Duodenal mucosa (tissue), 2 donors: Measurements from ENCODE around the gene KRT20.

Experiments used
- H3K27ac ChIP-seq: one replicate; pipeline ENCODE4 v1.7.0; 2013; ENCODE audit warnings: low read depth, low read length
- H3K27me3 ChIP-seq, 2 donors: one replicate each; pipeline ENCODE4 v1.7.0; 2013; ENCODE audit warnings: low read length in 2 of 2, control low read depth in 1 of 2; ENCODE audit not compliant: insufficient read depth in 2 of 2, control insufficient read depth in 1 of 2
- H3K36me3 ChIP-seq, 2 donors: one replicate each; pipeline ENCODE4 v1.7.0; 2013; ENCODE audit warnings: low read length in 2 of 2, control low read depth in 1 of 2; ENCODE audit not compliant: insufficient read depth in 2 of 2, control insufficient read depth in 1 of 2
- H3K4me1 ChIP-seq, 2 donors: one replicate each; pipeline ENCODE4 v1.7.0; 2013; ENCODE audit warnings: low read length in 2 of 2, control low read depth in 1 of 2; ENCODE audit not compliant: insufficient read depth in 2 of 2, control insufficient read depth in 1 of 2
- H3K4me3 ChIP-seq, 2 donors: one replicate each; pipeline ENCODE4 v1.7.0; 2013; ENCODE audit warnings: low read length in 2 of 2, low read depth in 1 of 2
- H3K9ac ChIP-seq, 2 donors: one replicate each; pipeline ENCODE4 v1.7.0; 2013; ENCODE audit warnings: low read length in 2 of 2, low read depth in 1 of 2
- H3K9me3 ChIP-seq, 2 donors: one replicate each; pipeline ENCODE4 v1.7.0; 2013; ENCODE audit warnings: low read length in 2 of 2, control low read depth in 1 of 2; ENCODE audit not compliant: control insufficient read depth in 1 of 2

KRT20 gene

DNA sequence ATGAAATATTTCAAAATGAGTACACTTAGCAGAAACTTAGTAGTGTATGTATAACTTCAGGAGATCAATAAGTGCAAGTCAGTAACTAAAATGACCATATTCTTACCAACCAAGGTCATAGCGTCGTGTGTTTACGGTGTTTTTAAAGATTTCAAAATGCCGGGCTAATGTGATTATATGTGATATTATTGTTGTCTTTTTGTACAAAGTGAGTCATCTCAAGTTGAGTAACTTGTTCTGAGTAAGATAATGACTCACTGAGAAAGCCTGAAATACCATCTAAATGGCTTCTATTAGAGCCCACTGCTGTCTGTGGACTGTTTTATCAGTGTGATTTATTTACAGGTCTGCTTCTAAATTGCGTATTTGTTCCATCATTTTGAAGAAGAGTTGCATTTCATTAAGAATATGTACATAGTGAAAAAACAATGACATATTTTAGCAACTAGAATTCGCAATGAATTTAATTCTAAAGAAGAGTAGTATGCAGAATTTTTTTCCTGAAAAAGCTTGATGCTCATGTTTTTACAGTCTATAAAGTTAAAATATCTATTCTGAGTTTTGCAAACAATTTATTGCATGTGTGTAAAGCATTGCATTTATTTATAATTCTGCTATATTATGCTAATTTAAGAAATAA lies 30.7 kb downstream of the KRT20 start:
- H3K36me3 ChIP-seq, result no peaks in the 10 kb centered on the region
- no peak overlapping the region for H3K27ac ChIP-seq
- H3K9ac ChIP-seq, result no peak overlapping the region
- no peak overlapping the region for H3K4me3 ChIP-seq
- H3K27me3 ChIP-seq, result peaks cover 0 to 3% of the 10 kb centered on the region in 2 donors
- H3K9me3 ChIP-seq, result no peaks in the 10 kb centered on the region
- H3K4me1 ChIP-seq, result peaks cover 5 to 7% of the 10 kb centered on the region in 2 donors

DNA sequence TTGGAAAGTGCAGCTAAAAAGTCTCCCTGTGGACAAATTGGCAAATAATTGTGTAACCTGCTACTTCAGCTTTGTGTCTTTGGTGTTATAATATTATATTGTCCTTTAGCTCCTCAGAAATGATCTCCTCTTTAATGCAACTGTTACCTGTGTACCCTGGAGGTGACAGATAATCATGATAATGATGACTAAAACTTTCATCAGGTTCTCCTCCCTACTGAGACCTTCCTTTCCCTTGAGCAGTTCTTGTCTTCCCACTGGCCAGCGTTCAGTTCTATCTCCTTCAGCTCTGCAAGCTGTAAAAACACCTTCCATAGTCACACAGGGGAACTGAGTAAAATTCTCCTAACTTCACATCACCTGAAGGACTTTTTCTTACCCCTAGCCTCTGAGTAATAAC lies 32.7 kb downstream of the KRT20 start:
- Histone ChIP-seq H3K9ac (no peak overlapping the region), H3K4me3 (no peak overlapping the region), H3K4me1 (peaks cover 0 to 2% of the 10 kb centered on the region in 2 donors), H3K36me3 (no peaks in the 10 kb centered on the region), H3K9me3 (no peaks in the 10 kb centered on the region), H3K27me3 (peaks cover 0 to 3% of the 10 kb centered on the region in 2 donors), H3K27ac (no peak overlapping the region)

- no peaks in the 10 kb centered on the region for H3K9me3 ChIP-seq
- H3K4me3 ChIP-seq, result no peak overlapping the region
- peaks cover 0 to 5% of the 10 kb centered on the region in 2 donors for H3K27me3 ChIP-seq
- no peak overlapping the region for H3K9ac ChIP-seq
- H3K36me3 ChIP-seq, result no peaks in the 10 kb centered on the region
- no peak overlapping the region for H3K27ac ChIP-seq
- no peaks in the 10 kb centered on the region for H3K4me1 ChIP-seq
These were observed 34.6 kb downstream of the KRT20 start for GRCh38 chr17:40850293-40850972.

GRCh38 chr17:40849723-40850122 lies 35.3 kb downstream of the KRT20 start:
- Histone ChIP-seq H3K27ac (no peak overlapping the region), H3K4me1 (no peaks in the 10 kb centered on the region), H3K4me3 (no peak overlapping the region), H3K36me3 (no peaks in the 10 kb centered on the region), H3K9ac (no peak overlapping the region), H3K9me3 (no peaks in the 10 kb centered on the region), H3K27me3 (peaks cover 0 to 8% of the 10 kb centered on the region in 2 donors)

DNA sequence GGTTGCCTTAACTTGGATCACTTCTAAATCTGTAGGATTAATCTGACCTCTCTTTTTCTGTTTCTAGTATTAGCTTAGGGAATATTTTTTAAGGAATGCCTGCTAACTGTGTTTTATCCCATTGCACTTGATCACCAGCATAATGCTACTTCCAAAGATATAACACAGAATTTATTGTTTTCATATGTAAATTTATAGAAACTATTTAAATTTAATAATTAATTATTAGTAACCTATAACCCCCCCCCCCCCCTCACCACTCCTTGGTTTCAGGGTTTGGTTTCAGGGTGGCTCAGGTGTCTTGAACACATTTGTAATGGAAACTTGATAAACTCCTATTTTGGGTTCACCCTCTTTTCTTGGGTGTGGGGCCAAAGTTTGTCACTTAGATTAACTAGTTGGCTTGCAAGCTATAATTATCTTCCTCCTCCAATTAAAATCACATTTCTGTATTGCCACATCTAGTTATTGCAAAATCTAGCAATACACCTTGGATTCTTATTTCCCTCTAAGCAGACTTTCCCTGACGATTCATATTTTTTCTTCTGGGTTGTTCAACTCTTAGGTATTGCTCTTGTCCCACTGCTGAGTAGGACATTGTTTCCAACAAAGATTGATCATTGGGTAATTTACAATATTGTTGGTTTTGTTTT lies 36.3 kb downstream of the KRT20 start:
- H3K9ac ChIP-seq, result no peak overlapping the region
- no peaks in the 10 kb centered on the region for H3K4me1 ChIP-seq
- H3K27me3 ChIP-seq, result peaks cover 0 to 8% of the 10 kb centered on the region in 2 donors
- H3K9me3 ChIP-seq, result no peaks in the 10 kb centered on the region
- no peak overlapping the region for H3K27ac ChIP-seq
- no peaks in the 10 kb centered on the region for H3K36me3 ChIP-seq
- H3K4me3 ChIP-seq, result no peak overlapping the region

- H3K9me3 ChIP-seq, result no peaks in the 10 kb centered on the region
- peaks cover 0 to 8% of the 10 kb centered on the region in 2 donors for H3K27me3 ChIP-seq
- H3K9ac ChIP-seq, result no peak overlapping the region
- H3K27ac ChIP-seq, result no peak overlapping the region
- H3K4me3 ChIP-seq, result no peak overlapping the region
- no peaks in the 10 kb centered on the region for H3K36me3 ChIP-seq
- H3K4me1 ChIP-seq, result no peaks in the 10 kb centered on the region
These were observed 38.4 kb downstream of the KRT20 start for GRCh38 chr17:40846515-40847144.

- no peak overlapping the region for H3K27ac ChIP-seq
- no peak overlapping the region for H3K9ac ChIP-seq
- no peak overlapping the region for H3K4me3 ChIP-seq
- no peaks in the 10 kb centered on the region for H3K36me3 ChIP-seq
- H3K9me3 ChIP-seq, result no peaks in the 10 kb centered on the region
- peaks cover under 1 to 10% of the 10 kb centered on the region in 2 donors for H3K27me3 ChIP-seq
- no peaks in the 10 kb centered on the region for H3K4me1 ChIP-seq
These were observed 40.4 kb downstream of the KRT20 start for GRCh38 chr17:40844671-40845107.

GRCh38 chr17:40843242-40843641 lies 41.8 kb downstream of the KRT20 start:
- Histone ChIP-seq H3K27me3 (peaks cover 3 to 10% of the 10 kb centered on the region in 2 donors), H3K4me3 (no peak overlapping the region), H3K9me3 (no peaks in the 10 kb centered on the region), H3K36me3 (no peaks in the 10 kb centered on the region), H3K4me1 (no peaks in the 10 kb centered on the region), H3K27ac (no peak overlapping the region), H3K9ac (no peak overlapping the region)

DNA sequence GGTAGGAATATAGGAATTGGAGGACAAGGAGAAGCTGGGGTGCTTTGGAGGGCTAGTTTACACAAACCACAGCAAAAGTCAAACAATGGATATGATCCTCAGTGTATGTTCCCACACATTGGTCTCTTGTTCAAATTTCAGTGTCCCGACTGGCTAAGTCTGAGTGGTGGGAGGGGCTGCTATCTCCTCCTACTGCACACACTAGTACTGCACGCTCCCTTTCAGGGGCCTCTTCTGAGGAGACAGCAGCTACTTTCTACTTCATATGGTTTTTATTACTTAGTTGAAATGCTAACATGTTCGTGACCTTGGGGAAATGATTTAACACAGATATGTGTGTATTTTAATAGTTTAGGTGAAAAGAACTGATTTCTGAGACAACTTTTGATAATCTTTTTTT lies 43.8 kb downstream of the KRT20 start:
- no peak overlapping the region for H3K4me3 ChIP-seq
- H3K27ac ChIP-seq, result no peak overlapping the region
- no peaks in the 10 kb centered on the region for H3K4me1 ChIP-seq
- H3K9ac ChIP-seq, result no peak overlapping the region
- peaks cover 3 to 10% of the 10 kb centered on the region in 2 donors for H3K27me3 ChIP-seq
- no peaks in the 10 kb centered on the region for H3K36me3 ChIP-seq
- H3K9me3 ChIP-seq, result no peaks in the 10 kb centered on the region

- Histone ChIP-seq H3K27ac (no peak overlapping the region), H3K4me3 (no peak overlapping the region), H3K4me1 (no peaks in the 10 kb centered on the region), H3K36me3 (peaks cover 0 to 8% of the 10 kb centered on the region in 2 donors), H3K27me3 (peaks cover 3 to 5% of the 10 kb centered on the region in 2 donors), H3K9ac (no peak overlapping the region), H3K9me3 (no peaks in the 10 kb centered on the region)
These were observed 45.8 kb downstream of the KRT20 start for GRCh38 chr17:40839194-40839593.
